HepG2 (cell line): ENCODE data around the gene PET100. TPM values are rescaled to one million over a fixed set of nuclear protein-coding genes. Genes with fewer than 3 reads are reported as not detected.

Experiments used
- AHR ChIP-seq: IDR thresholded peaks from 2 replicates; pipeline ENCODE4 v1.6.1; 2018; ENCODE audit warnings: missing genetic modification reagents, missing compliant biosample characterization
- ATF7 ChIP-seq, 2 experiments: fragments of 450-650 bp in 1 of 2; sonication (generic) in 1 of 2; formaldehyde crosslinking in 1 of 2; IDR thresholded peaks; 2 replicates each; pipeline versions ENCODE4 v1.4.0 to v1.6.1; 2016 to 2020; ENCODE audit warnings: antibody characterized with exemption in 1 of 2, mild to moderate bottlenecking in 1 of 2, missing genetic modification reagents in 1 of 2
- E2F1 ChIP-seq: sonication (generic); formaldehyde crosslinking; IDR thresholded peaks from 2 replicates; pipeline ENCODE4 v1.5.0; 2020; ENCODE audit warnings: missing genetic modification reagents
- FIP1L1 ChIP-seq: fragments of 200-400 bp; formaldehyde crosslinking; IDR thresholded peaks from 2 replicates; pipeline ENCODE4 v1.6.1; 2018; ENCODE audit warnings: low read depth, mild to moderate bottlenecking, low read length, moderate library complexity, borderline replicate concordance; ENCODE audit not compliant: insufficient read depth
- ISX ChIP-seq: sonication (generic); formaldehyde crosslinking; conservative IDR thresholded peaks from 2 replicates; pipeline ENCODE4 v1.5.0; 2020; ENCODE audit warnings: missing genetic modification reagents
- KDM6A ChIP-seq: IDR thresholded peaks from 2 replicates; pipeline ENCODE4 v1.6.1; 2016; ENCODE audit warnings: low read depth
- NKX3-1 ChIP-seq: sonication (generic); formaldehyde crosslinking; IDR thresholded peaks from 2 replicates; pipeline ENCODE4 v1.5.0; 2020; ENCODE audit warnings: missing genetic modification reagents
- ZNF256 ChIP-seq: sonication (generic); formaldehyde crosslinking; conservative IDR thresholded peaks from 2 replicates; pipeline ENCODE4 v1.4.0; 2020; ENCODE audit warnings: missing genetic modification reagents
- ZNF318 ChIP-seq: sonication (generic); formaldehyde crosslinking; IDR thresholded peaks from 2 replicates; pipeline ENCODE4 v1.4.0; 2020; ENCODE audit warnings: mild to moderate bottlenecking, missing genetic modification reagents
- ZNF468 ChIP-seq: sonication (generic); formaldehyde crosslinking; IDR thresholded peaks from 2 replicates; pipeline ENCODE4 v1.8.0; 2022; ENCODE audit warnings: mild to moderate bottlenecking, moderate library complexity, missing genetic modification reagents
- ZNF646 ChIP-seq: sonication (generic); formaldehyde crosslinking; IDR thresholded peaks from 2 replicates; pipeline ENCODE4 v1.9.0; 2021; ENCODE audit warnings: mild to moderate bottlenecking, missing genetic modification reagents
- polyA plus RNA-seq, 8 experiments: library from polyadenylated mRNA; depleted of rRNA in 3 of 8; stranded (reverse) in 7 of 8; unstranded in 1 of 8; fragments of >200 nt; fragmentation: Illumina TruSeq in 4 of 8; extraction: Trizol in 4 of 8; gene quantifications; 2 replicates each; pipeline versions ENCODE4 v1.2.1 to v1.2.3, GENCODE V29; 2011 to 2016; ENCODE audit warnings: low read depth in 4 of 8, missing spikeins in 1 of 8, mixed read lengths in 1 of 8; ENCODE audit not compliant: insufficient read depth in 1 of 8
- total RNA-seq, 5 experiments: library from RNA; depleted of rRNA; stranded (reverse); fragments of >200 nt; fragmentation: Illumina TruSeq; extraction: Trizol; gene quantifications; 2 replicates each; pipeline ENCODE4 v1.2.3, GENCODE V29; 2016; ENCODE audit warnings: low read depth in 1 of 5

The PET100 gene
- total and polyA plus RNA-seq, 2 of the 13 experiments (the other 11 are each of a cell fraction or from before 2014, with no cell fraction given), result 22.3 to 66.5 TPM

- TF ChIP-seq ZNF318 (CRISPR knock-in tag), result no peak
- TF ChIP-seq AHR (CRISPR knock-in tag), result no peak
- no peak for TF ChIP-seq ZNF256
- no peak for TF ChIP-seq FIP1L1
- TF ChIP-seq NKX3-1 (CRISPR knock-in tag), result no peak
- no peak for TF ChIP-seq ZNF646 (CRISPR knock-in tag)
- 0 out of 2 replicates have a peak, but pooled peaks have one; percentile 29 for TF ChIP-seq KDM6A
- TF ChIP-seq ATF7 (IDR thresholded peaks at IDR 0.05), result no peak
- TF ChIP-seq ATF7 (CRISPR knock-in tag; IDR thresholded peaks at IDR 0.05), result no peak
- TF ChIP-seq ISX (CRISPR knock-in tag), result no peak
- TF ChIP-seq E2F1 (CRISPR knock-in tag), result no peak
- no peak for TF ChIP-seq ZNF468 (CRISPR knock-in tag)
Measured at GRCh38 chr19:7595466-7596133, 34.0 kb upstream of the PET100 start, which contains the start of gene CAMSAP3 (continued).
